Measurements from ENCODE around the gene DHRS2.

DNA sequence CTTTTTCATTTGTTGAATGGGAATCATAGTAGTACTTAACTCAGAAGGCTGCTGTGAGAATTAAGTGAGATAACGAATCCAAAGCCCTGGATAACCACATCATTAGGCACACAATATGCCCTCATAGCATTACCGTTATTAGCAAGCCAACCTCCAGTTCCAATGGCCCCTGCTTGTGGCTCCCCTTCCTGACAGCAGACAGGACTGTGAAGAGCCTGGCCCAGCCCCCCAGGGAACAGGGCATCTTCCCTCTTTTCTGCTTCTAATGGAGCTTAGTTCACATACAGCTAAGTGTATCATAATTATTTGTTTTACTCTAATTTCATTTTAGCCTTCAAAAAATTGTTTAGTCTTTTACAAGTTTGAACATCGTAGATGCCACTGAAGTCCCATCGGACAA, 39.7 kb downstream of the DHRS2 start:
- no peak for TF ChIP-seq MXI1 (IDR thresholded peaks at IDR 0.05; ENCODE audit: borderline replicate concordance, low read depth, low read length)
- TF ChIP-seq, protein P1, sequence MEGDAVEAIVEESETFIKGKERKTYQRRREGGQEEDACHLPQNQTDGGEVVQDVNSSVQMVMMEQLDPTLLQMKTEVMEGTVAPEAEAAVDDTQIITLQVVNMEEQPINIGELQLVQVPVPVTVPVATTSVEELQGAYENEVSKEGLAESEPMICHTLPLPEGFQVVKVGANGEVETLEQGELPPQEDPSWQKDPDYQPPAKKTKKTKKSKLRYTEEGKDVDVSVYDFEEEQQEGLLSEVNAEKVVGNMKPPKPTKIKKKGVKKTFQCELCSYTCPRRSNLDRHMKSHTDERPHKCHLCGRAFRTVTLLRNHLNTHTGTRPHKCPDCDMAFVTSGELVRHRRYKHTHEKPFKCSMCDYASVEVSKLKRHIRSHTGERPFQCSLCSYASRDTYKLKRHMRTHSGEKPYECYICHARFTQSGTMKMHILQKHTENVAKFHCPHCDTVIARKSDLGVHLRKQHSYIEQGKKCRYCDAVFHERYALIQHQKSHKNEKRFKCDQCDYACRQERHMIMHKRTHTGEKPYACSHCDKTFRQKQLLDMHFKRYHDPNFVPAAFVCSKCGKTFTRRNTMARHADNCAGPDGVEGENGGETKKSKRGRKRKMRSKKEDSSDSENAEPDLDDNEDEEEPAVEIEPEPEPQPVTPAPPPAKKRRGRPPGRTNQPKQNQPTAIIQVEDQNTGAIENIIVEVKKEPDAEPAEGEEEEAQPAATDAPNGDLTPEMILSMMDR (conservative IDR thresholded peaks at IDR 0.05; ENCODE audit: low read depth, low read length), result no peak
- no peak for TF ChIP-seq MAZ (IDR thresholded peaks at IDR 0.05; ENCODE audit: borderline replicate concordance, low read depth, low read length)
- no peak for TF ChIP-seq CEBPB (IDR thresholded peaks at IDR 0.05; ENCODE audit: low read depth, low read length)
- no peak for TF ChIP-seq POLR2A (IDR thresholded peaks at IDR 0.05; ENCODE audit: low read depth, low read length)
